DND-41 (cell line): ENCODE measurements around the gene ZNF132.

Experiments used
- ATAC-seq: fragments of 200-7000 bp; cut with Tn5 transposase; 3 replicates; pipeline ENCODE4 v1.9.1; 2021; ENCODE audit warnings: low read depth; ENCODE audit not compliant: insufficient read depth
- DNase-seq: peaks from one replicate; pipeline ENCODE4 v3.0.0-alpha.2; 2020
- H2AFZ ChIP-seq: 2 replicates; pipeline ENCODE4 v1.6.0; 2012; ENCODE audit warnings: low read depth, low read length
- H3K27ac ChIP-seq: 2 replicates; pipeline ENCODE4 v1.5.1; 2012; ENCODE audit warnings: low read length, inconsistent platforms
- H3K27me3 ChIP-seq: fragments of 200-600 bp; sonication (generic); 2 replicates; pipeline ENCODE4 v1.6.0; 2012; ENCODE audit warnings: low read length, mild to moderate bottlenecking, inconsistent platforms; ENCODE audit not compliant: insufficient read depth, poor library complexity
- H3K36me3 ChIP-seq: 2 replicates; pipeline ENCODE4 v1.5.1; 2012; ENCODE audit warnings: low read length, inconsistent platforms; ENCODE audit not compliant: insufficient read depth
- H3K4me1 ChIP-seq: 2 replicates; pipeline ENCODE4 v1.5.1; 2012; ENCODE audit warnings: mild to moderate bottlenecking, low read length; ENCODE audit not compliant: insufficient read depth
- H3K4me2 ChIP-seq: 2 replicates; pipeline ENCODE4 v1.6.0; 2012; ENCODE audit warnings: mild to moderate bottlenecking, moderate library complexity, low read length, inconsistent platforms; ENCODE audit not compliant: insufficient read depth
- H3K4me3 ChIP-seq, 2 experiments: fragments of 200-600 bp in 1 of 2; shearing (Covaris generic) in 1 of 2; 2 replicates each; pipeline ENCODE4 v1.5.1; 2012 to 2016; ENCODE audit warnings: inconsistent platforms in 2 of 2, low read length in 2 of 2, mild to moderate bottlenecking in 2 of 2, low read depth in 1 of 2, moderate library complexity in 1 of 2
- H3K79me2 ChIP-seq: 2 replicates; pipeline ENCODE4 v1.6.0; 2012; ENCODE audit warnings: low read length, inconsistent platforms; ENCODE audit not compliant: insufficient read depth
- H3K9ac ChIP-seq: 2 replicates; pipeline ENCODE4 v1.6.0; 2012; ENCODE audit warnings: low read depth, mild to moderate bottlenecking, inconsistent platforms, low read length, moderate library complexity
- H3K9me3 ChIP-seq: 2 replicates; pipeline ENCODE4 v1.5.1; 2012; ENCODE audit warnings: low read length, moderate library complexity, mild to moderate bottlenecking, inconsistent platforms; ENCODE audit not compliant: insufficient read depth, severe bottlenecking
- H4K20me1 ChIP-seq: 2 replicates; pipeline ENCODE4 v1.6.0; 2012; ENCODE audit warnings: low read length; ENCODE audit not compliant: insufficient read depth
- CTCF ChIP-seq: IDR thresholded peaks from 2 replicates; pipeline ENCODE4 v1.5.1; 2012; ENCODE audit warnings: borderline replicate concordance, low read length, moderate library complexity, mild to moderate bottlenecking; ENCODE audit not compliant: poor library complexity, severe bottlenecking; ENCODE audit errors: extremely low read depth
- EZH2 ChIP-seq: IDR thresholded peaks from 3 replicates; pipeline ENCODE4 v1.6.1; 2012; ENCODE audit warnings: borderline replicate concordance, low read depth, mild to moderate bottlenecking, moderate library complexity, low read length, inconsistent platforms; ENCODE audit not compliant: severe bottlenecking

Gene ZNF132

GRCh38 chr19:58417071-58417470, 22.9 kb downstream of the ZNF132 start:
- Histone ChIP-seq H3K79me2 (peaks cover 5% of the 10 kb centered on the region), H2AFZ (no peak overlapping the region), H3K36me3 (peaks cover 54% of the 10 kb centered on the region), H3K9me3 (no peaks in the 10 kb centered on the region), H4K20me1 (0 out of 2 replicates have a peak, but pooled peaks cover 9% of the 10 kb centered on the region), H3K4me3 (no peak overlapping the region), H3K27ac (no peak overlapping the region), H3K27me3 (no peaks in the 10 kb centered on the region), H3K4me2 (no peak overlapping the region), H3K4me1 (no peaks in the 10 kb centered on the region), H3K9ac (no peak overlapping the region)
- TF ChIP-seq EZH2 (no peak), CTCF (no peak)
- DNase-seq = no peak
- ATAC-seq = no peak

- no peak overlapping the region for H3K27ac ChIP-seq
- H4K20me1 ChIP-seq = 0 out of 2 replicates have a peak, but pooled peaks cover 9% of the 10 kb centered on the region
- no peak overlapping the region for H3K4me2 ChIP-seq
- peaks cover 54% of the 10 kb centered on the region for H3K36me3 ChIP-seq
- no peak overlapping the region for H3K4me3 ChIP-seq
- H3K4me1 ChIP-seq = no peaks in the 10 kb centered on the region
- no peak overlapping the region for H3K9ac ChIP-seq
- peaks cover 5% of the 10 kb centered on the region for H3K79me2 ChIP-seq
- no peak for DNase-seq
- ATAC-seq = no peak
- TF ChIP-seq CTCF (no peak), EZH2 (no peak)
- no peaks in the 10 kb centered on the region for H3K27me3 ChIP-seq
- no peak overlapping the region for H2AFZ ChIP-seq
- no peaks in the 10 kb centered on the region for H3K9me3 ChIP-seq
These were observed 23.3 kb downstream of the ZNF132 start for GRCh38 chr19:58416604-58417003.

GRCh38 chr19:58409010-58409790, 30.8 kb downstream of the ZNF132 start:
- TF ChIP-seq EZH2 (no peak), CTCF (peak; percentile 17)
- no peaks in the 10 kb centered on the region for H3K27me3 ChIP-seq
- H3K4me1 ChIP-seq = peaks cover 28% of the 10 kb centered on the region
- peak overlapping the region; percentile 87 for H2AFZ ChIP-seq
- H4K20me1 ChIP-seq = no peaks in the 10 kb centered on the region
- H3K4me2 ChIP-seq = peak overlapping the region; percentile 75
- peak overlapping the region; percentile 77 for H3K9ac ChIP-seq
- H3K27ac ChIP-seq = peak overlapping the region; percentile 39
- ATAC-seq = peak; percentile 41
- peaks cover 40% of the 10 kb centered on the region for H3K79me2 ChIP-seq
- H3K36me3 ChIP-seq = peaks cover 5% of the 10 kb centered on the region; the same call in 1 of the 2 replicates
- no peaks in the 10 kb centered on the region for H3K9me3 ChIP-seq
- DNase-seq = peak; percentile 60
- H3K4me3 ChIP-seq = peak overlapping the region; percentile 58 to 96
